Neural cell (in vitro differentiated cells): ENCODE data around the gene AGBL4. TPM values are rescaled to one million over a fixed set of nuclear protein-coding genes. Genes with fewer than 3 reads are reported as not detected.

Experiments used
- H2AFZ ChIP-seq: fragments of 200-600, 300-800 bp; sonication (generic), shearing (Covaris generic); 2 replicates; pipeline ENCODE4 v1.6.0; 2014; ENCODE audit warnings: low read depth, mild to moderate bottlenecking, antibody characterized with exemption, low read length, moderate library complexity
- H3F3A ChIP-seq: fragments of 200-600 bp; shearing (Covaris generic); 2 replicates; pipeline ENCODE4 v1.6.1; 2016; ENCODE audit warnings: mild to moderate bottlenecking, moderate library complexity, mixed read lengths, antibody characterized with exemption, low read length; ENCODE audit not compliant: insufficient read depth, poor library complexity, severe bottlenecking
- H3K27ac ChIP-seq: fragments of 200-600, 300-800 bp; sonication (generic), shearing (Covaris generic); 2 replicates; pipeline ENCODE4 v1.5.1; 2014; ENCODE audit warnings: mild to moderate bottlenecking, low read length, moderate library complexity
- H3K27me3 ChIP-seq: fragments of 300-800, 200-600 bp; sonication (generic), shearing (Covaris generic); 2 replicates; pipeline ENCODE4 v1.6.0; 2014; ENCODE audit warnings: mild to moderate bottlenecking, low read depth, low read length, moderate library complexity; ENCODE audit not compliant: insufficient read depth
- H3K36me3 ChIP-seq: fragments of 300-800, 200-600 bp; sonication (generic), shearing (Covaris generic); 2 replicates; pipeline ENCODE4 v1.5.1; 2014; ENCODE audit warnings: mild to moderate bottlenecking, antibody characterized with exemption, low read length, moderate library complexity; ENCODE audit not compliant: insufficient read depth
- H3K4me2 ChIP-seq: fragments of 300-800, 200-600 bp; sonication (generic), shearing (Covaris generic); 2 replicates; pipeline ENCODE4 v1.6.0; 2014; ENCODE audit warnings: mild to moderate bottlenecking, low read length
- H3K4me3 ChIP-seq: fragments of 300-800, 200-600 bp; sonication (generic), shearing (Covaris generic); 2 replicates; pipeline ENCODE4 v1.5.1; 2014; ENCODE audit warnings: mild to moderate bottlenecking, low read length, moderate library complexity
- H3K79me2 ChIP-seq: fragments of 200-600 bp; shearing (Covaris generic); replicated peaks from 2 replicates; pipeline ENCODE4 v1.6.0; 2014; ENCODE audit warnings: mild to moderate bottlenecking, low read length, moderate library complexity; ENCODE audit not compliant: insufficient read depth
- H3K9ac ChIP-seq: fragments of 300-800, 200-600 bp; sonication (generic), shearing (Covaris generic); 2 replicates; pipeline ENCODE4 v1.6.1; 2016; ENCODE audit warnings: mild to moderate bottlenecking, low read length, mixed read lengths
- H3K9me2 ChIP-seq: fragments of 200-600 bp; shearing (Covaris generic); 2 replicates; pipeline ENCODE4 v1.6.1; 2016; ENCODE audit warnings: mild to moderate bottlenecking, low read length, mixed read lengths; ENCODE audit not compliant: insufficient read depth
- H3K9me3 ChIP-seq: fragments of 200-600, 300-800 bp; sonication (generic), shearing (Covaris generic); 2 replicates; pipeline ENCODE4 v1.6.1; 2016; ENCODE audit warnings: mild to moderate bottlenecking, mixed run types, low read length, moderate library complexity, mixed read lengths
- H4K20me1 ChIP-seq: fragments of 200-600 bp; shearing (Covaris generic); 2 replicates; pipeline ENCODE4 v1.6.1; 2016; ENCODE audit warnings: mild to moderate bottlenecking, mixed run types; ENCODE audit not compliant: insufficient read depth
- CTCF ChIP-seq: fragments of 450-650 bp; IDR thresholded peaks from 2 replicates; pipeline ENCODE4 v1.5.1; 2014; ENCODE audit warnings: antibody characterized with exemption, mild to moderate bottlenecking, moderate library complexity; ENCODE audit not compliant: poor library complexity, severe bottlenecking
- EP300 ChIP-seq: fragments of 450-650 bp; conservative IDR thresholded peaks from 2 replicates; pipeline ENCODE4 v1.6.1; 2014; ENCODE audit warnings: antibody characterized with exemption, mild to moderate bottlenecking, moderate library complexity; ENCODE audit not compliant: poor library complexity, severe bottlenecking
- EZH2 ChIP-seq: fragments of 200-600, 300-800 bp; shearing (Covaris generic), sonication (generic); IDR thresholded peaks from 2 replicates; pipeline ENCODE4 v1.6.1; 2014; ENCODE audit warnings: antibody characterized with exemption, low read length, borderline replicate concordance, mild to moderate bottlenecking; ENCODE audit not compliant: insufficient read depth, poor library complexity, severe bottlenecking
- MXI1 ChIP-seq: fragments of 450-650 bp; conservative IDR thresholded peaks from 2 replicates; pipeline ENCODE4 v1.6.1; 2014; ENCODE audit warnings: antibody characterized with exemption, mild to moderate bottlenecking; ENCODE audit not compliant: poor library complexity, severe bottlenecking
- POLR2AphosphoS5 ChIP-seq: IDR thresholded peaks from 2 replicates; pipeline ENCODE4 v1.6.1; 2012
- RAD21 ChIP-seq: fragments of 450-650 bp; conservative IDR thresholded peaks from 2 replicates; pipeline ENCODE4 v1.6.1; 2014; ENCODE audit warnings: antibody characterized with exemption, mild to moderate bottlenecking, moderate library complexity
- SMC3 ChIP-seq: fragments of 450-650 bp; conservative IDR thresholded peaks from 2 replicates; pipeline ENCODE4 v1.6.1; 2014; ENCODE audit warnings: antibody characterized with exemption, mild to moderate bottlenecking, moderate library complexity; ENCODE audit not compliant: poor library complexity
- TAF1 ChIP-seq: IDR thresholded peaks from 2 replicates; pipeline ENCODE4 v1.6.1; 2012; ENCODE audit warnings: low read depth
- polyA plus RNA-seq: library from polyadenylated mRNA; depleted of rRNA; stranded (reverse); fragments of >200 nt; gene quantifications from 2 replicates; pipeline ENCODE4 v1.2.3, GENCODE V29; 2014
- TF ChIP-seq, protein P1 (sequence below): IDR thresholded peaks from 2 replicates; pipeline ENCODE4 v1.6.1; 2012; ENCODE audit warnings: borderline replicate concordance

Gene AGBL4
- polyA plus RNA-seq, 1 donor from 2014 or later: 1.3 TPM

DNA sequence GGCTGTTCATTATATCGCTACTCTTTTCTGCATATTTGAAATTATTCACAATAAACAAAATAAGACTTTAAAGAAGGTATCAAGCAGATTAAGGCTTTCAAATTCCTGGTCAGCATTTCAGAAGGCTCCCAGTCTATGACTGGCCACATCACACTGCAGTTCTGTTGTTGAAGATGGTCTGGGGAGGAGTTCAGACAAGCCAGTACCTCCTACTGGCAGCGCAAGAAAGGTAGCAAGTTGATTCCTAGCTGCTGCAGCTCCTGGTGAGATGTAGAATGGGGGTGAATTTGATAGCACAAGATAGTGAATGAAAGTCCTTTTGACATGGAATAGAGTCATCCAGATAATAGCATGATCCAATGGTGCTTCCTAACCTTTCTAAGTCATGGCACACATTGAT is 1158.8 kb downstream of the AGBL4 start:
- H3K9ac ChIP-seq: no peak overlapping the region
- H3K9me3 ChIP-seq: no peaks in the 10 kb centered on the region
- TF ChIP-seq POLR2AphosphoS5: no peak
- TF ChIP-seq MXI1: no peak
- no peak for TF ChIP-seq EZH2
- TF ChIP-seq, protein P1, sequence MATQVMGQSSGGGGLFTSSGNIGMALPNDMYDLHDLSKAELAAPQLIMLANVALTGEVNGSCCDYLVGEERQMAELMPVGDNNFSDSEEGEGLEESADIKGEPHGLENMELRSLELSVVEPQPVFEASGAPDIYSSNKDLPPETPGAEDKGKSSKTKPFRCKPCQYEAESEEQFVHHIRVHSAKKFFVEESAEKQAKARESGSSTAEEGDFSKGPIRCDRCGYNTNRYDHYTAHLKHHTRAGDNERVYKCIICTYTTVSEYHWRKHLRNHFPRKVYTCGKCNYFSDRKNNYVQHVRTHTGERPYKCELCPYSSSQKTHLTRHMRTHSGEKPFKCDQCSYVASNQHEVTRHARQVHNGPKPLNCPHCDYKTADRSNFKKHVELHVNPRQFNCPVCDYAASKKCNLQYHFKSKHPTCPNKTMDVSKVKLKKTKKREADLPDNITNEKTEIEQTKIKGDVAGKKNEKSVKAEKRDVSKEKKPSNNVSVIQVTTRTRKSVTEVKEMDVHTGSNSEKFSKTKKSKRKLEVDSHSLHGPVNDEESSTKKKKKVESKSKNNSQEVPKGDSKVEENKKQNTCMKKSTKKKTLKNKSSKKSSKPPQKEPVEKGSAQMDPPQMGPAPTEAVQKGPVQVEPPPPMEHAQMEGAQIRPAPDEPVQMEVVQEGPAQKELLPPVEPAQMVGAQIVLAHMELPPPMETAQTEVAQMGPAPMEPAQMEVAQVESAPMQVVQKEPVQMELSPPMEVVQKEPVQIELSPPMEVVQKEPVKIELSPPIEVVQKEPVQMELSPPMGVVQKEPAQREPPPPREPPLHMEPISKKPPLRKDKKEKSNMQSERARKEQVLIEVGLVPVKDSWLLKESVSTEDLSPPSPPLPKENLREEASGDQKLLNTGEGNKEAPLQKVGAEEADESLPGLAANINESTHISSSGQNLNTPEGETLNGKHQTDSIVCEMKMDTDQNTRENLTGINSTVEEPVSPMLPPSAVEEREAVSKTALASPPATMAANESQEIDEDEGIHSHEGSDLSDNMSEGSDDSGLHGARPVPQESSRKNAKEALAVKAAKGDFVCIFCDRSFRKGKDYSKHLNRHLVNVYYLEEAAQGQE: no peak
- TF ChIP-seq SMC3: no peak
- TF ChIP-seq TAF1: no peak
- no peak for TF ChIP-seq EP300
- no peak for TF ChIP-seq RAD21
- TF ChIP-seq CTCF: no peak
- H3K4me2 ChIP-seq: no peak overlapping the region
- H3K36me3 ChIP-seq: no peaks in the 10 kb centered on the region
- H3K9me2 ChIP-seq: no peaks in the 10 kb centered on the region
- H3K79me2 ChIP-seq: no peaks in the 10 kb centered on the region
- no peaks in the 10 kb centered on the region for H3F3A ChIP-seq
- no peak overlapping the region for H3K27ac ChIP-seq
- no peak overlapping the region for H3K4me3 ChIP-seq
- H2AFZ ChIP-seq: no peak overlapping the region
- no peaks in the 10 kb centered on the region for H4K20me1 ChIP-seq
- H3K27me3 ChIP-seq: no peaks in the 10 kb centered on the region

DNA sequence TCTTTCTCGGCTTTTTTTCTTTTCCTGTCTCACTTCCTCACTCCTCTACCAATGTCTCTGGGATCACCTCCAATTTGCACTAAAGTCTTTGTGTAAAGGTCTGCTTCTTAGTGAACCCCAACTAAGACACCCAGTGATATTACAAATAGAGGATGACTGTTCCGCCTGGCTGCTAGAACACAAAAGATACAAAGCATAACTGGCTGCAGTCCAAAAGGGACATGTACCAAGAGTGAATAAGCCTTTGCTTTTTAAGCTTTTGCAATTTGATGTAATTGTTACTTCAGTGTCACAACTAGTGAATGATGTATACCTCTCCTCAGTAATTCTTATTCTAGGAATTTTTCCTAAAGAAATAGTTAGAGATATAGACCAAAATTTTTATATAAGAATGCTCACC is 1164.3 kb downstream of the AGBL4 start:
- no peak overlapping the region for H3K4me2 ChIP-seq
- H3F3A ChIP-seq: no peaks in the 10 kb centered on the region
- no peak overlapping the region for H3K4me3 ChIP-seq
- H3K9ac ChIP-seq: no peak overlapping the region
- TF ChIP-seq EZH2: no peak
- no peak for TF ChIP-seq POLR2AphosphoS5
- no peak for TF ChIP-seq SMC3
- no peak for TF ChIP-seq TAF1
- no peak for TF ChIP-seq CTCF
- no peak for TF ChIP-seq RAD21
- TF ChIP-seq, protein P1: no peak
- no peak for TF ChIP-seq MXI1
- no peak for TF ChIP-seq EP300
- H3K27me3 ChIP-seq: no peaks in the 10 kb centered on the region
- no peaks in the 10 kb centered on the region for H3K9me2 ChIP-seq
- H3K9me3 ChIP-seq: no peaks in the 10 kb centered on the region
- H4K20me1 ChIP-seq: no peaks in the 10 kb centered on the region
- no peak overlapping the region for H3K27ac ChIP-seq
- H3K79me2 ChIP-seq: no peaks in the 10 kb centered on the region
- H2AFZ ChIP-seq: no peak overlapping the region
- H3K36me3 ChIP-seq: no peaks in the 10 kb centered on the region
